HG03066 (cell line): Measurements from ENCODE around the gene DOCK3.
A peak's percentile ranks its signal among the peaks of the same experiment; 100 is the strongest.

Experiments used
- ATAC-seq: cut with Tn5 transposase; IDR thresholded peaks from one replicate; pipeline ENCODE4 v1.9.1; 2021; ENCODE audit warnings: low read depth; ENCODE audit not compliant: unreplicated experiment

The DOCK3 gene, protein sequence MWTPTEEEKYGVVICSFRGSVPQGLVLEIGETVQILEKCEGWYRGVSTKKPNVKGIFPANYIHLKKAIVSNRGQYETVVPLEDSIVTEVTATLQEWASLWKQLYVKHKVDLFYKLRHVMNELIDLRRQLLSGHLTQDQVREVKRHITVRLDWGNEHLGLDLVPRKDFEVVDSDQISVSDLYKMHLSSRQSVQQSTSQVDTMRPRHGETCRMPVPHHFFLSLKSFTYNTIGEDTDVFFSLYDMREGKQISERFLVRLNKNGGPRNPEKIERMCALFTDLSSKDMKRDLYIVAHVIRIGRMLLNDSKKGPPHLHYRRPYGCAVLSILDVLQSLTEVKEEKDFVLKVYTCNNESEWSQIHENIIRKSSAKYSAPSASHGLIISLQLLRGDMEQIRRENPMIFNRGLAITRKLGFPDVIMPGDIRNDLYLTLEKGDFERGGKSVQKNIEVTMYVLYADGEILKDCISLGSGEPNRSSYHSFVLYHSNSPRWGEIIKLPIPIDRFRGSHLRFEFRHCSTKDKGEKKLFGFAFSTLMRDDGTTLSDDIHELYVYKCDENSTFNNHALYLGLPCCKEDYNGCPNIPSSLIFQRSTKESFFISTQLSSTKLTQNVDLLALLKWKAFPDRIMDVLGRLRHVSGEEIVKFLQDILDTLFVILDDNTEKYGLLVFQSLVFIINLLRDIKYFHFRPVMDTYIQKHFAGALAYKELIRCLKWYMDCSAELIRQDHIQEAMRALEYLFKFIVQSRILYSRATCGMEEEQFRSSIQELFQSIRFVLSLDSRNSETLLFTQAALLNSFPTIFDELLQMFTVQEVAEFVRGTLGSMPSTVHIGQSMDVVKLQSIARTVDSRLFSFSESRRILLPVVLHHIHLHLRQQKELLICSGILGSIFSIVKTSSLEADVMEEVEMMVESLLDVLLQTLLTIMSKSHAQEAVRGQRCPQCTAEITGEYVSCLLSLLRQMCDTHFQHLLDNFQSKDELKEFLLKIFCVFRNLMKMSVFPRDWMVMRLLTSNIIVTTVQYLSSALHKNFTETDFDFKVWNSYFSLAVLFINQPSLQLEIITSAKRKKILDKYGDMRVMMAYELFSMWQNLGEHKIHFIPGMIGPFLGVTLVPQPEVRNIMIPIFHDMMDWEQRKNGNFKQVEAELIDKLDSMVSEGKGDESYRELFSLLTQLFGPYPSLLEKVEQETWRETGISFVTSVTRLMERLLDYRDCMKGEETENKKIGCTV (N-terminal part only)

DNA sequence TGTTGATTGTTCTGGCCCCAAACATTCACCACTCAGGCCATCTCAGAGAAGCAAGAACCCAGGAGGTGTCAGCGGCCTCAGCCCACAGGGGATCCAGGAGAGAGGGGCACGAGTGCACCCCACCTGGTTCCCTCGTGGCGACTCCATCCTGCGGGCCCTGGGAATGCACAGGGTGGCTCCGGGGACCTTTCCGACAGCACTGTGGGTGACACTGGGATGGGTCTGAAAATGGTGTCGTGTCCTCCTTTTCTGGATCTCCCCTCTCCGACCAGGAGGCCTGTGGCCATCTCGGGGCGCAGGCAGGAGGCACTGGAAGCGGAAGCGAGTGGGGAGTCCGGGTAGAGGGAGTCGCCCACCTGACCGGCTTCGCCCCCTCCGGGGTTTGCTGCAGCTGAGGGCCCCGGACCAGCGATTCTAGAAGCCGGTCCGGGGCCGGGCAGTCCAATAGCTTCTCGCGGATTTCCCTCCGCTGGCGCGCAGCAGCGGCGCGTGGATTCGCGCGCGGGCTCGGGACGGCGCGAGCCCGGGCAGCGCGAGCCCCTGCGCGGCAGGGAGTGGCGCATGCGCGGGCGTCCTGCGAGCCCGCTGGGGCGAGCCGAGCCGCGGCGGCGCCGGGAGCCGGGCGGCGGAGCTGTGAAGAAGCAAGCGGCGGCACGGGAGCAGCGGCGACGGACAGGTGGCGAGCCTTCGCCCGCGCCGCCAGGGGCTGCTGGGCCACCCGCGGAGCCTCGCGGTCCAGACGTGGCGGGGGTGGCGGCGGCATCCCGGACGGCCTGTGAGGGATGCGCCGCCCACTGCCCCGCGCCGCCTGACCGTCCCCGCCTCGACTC lies at the start of gene DOCK3:
Gene DOCK3 (plus strand): TSS at position 579 of the 830 bp plus-strand sequence. CDS start 337 bp downstream, outside the sequence.
- peak; percentile 52 for ATAC-seq

DNA sequence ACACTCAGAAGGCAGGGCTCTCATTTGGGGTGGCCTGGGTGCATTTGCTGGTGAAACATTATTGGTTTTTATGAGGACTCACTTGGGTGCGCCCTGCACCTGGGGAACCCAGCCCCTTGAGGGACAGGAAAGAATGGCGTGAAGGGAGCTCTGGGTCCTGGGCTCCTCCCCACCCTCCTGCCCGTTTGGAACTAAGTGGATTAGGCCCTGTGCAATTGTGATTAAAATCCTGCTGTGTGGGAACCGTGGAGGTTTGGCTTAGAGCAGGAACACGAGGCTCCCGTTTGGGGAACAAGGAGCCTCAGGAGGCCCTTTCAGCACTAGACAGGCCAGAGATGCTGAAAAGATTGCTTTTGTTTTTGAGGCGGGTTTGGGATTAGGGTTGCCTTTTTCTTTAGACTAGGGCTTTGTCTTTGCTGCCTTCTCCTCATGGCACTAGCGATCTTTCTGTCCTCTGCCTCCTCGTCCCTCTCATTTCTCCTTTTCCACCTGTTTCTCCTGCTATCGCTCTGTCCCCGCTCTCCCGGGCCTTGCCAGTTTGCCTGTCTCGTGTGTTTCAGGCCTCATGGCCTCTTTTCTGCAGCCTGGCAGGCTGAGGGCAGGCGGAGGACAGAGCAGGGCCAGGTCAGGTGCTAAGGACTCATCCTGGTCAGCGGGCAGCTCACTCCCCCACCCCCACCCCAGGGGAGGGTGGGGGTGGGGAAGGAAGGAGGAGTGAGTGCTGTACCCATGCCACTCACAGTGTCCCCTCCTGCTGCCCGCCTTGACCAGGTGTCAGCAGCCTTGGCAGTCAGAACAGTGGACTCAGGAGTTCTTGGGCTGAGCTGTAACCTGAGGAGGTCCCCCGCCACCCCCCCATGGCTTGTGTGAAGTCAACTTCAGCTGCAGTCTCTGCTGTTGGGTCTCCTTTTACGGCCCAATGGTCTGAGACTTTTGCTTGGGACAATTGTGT lies 49.2 kb upstream of the DOCK3 start:
- no peak for ATAC-seq

DNA sequence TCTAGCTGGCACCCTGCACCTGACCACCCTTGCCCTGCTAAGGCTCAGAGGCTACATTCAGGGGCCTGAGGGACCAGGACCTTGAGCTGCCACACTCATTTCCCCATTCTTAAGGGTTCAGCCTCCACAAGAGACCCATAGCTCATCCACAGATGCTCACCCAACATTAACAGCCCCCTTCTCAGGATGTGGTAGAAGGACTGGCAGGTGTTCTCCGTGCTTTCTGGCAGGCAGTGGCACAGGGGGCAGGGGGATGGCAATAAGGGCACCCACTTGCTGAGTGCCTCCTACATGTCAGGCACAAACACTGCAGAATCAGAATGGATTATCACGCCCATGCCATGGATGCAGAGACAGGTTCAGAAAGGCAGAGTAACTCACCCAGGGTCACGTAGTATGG lies 48.3 kb upstream of the DOCK3 start:
- ATAC-seq = no peak

DNA sequence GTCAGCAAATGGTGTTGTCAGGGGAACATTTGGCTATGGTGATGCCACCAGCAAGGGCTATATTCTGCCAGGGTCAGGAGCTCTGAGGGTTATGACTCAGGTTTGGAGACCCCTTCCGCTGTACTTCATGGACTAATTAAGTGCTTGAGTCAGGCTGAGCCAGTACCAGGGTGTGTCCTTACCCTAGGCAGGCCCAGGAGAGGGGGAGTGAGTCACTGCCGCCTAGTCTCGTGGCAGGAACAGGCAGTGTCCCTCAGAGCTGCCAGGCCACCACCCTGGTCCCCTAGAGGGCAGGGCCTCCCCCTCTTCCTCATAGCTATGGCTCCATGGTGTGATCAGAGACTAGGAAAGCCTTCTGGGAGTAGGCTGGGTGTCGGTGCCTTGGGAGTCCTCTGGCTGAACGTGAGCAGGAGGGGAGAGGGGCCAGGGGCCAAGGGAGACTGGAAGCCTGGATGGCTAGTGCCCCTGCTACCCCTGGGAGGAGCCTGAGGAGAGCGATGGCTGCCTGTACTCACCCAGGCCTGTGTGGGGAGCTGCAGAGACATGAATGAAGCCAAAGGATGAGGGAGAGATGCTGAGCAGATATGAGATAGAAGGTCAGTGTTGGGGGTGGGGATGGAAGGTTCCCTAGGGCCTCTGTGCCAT lies 47.2 kb upstream of the DOCK3 start:
- no peak for ATAC-seq

DNA sequence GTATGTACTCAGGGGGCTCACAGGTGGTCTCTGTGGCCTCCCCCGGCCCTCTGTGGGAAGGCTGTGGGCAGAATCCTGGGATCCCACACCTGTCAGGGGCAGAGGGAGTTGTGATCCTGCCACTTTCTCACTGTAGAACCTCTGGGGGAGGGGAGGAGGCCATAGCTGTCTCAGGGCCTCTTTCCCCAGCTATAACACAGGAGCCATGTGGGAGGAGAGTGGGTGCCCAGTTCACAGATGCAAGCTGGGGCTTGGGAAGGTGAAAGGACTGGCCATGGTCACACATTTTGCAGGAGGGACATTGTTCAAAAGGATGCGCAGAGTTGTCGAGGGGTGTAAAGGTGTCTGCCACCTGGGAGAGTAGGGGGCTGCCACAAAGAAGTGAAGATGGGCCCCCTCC lies 46.1 kb upstream of the DOCK3 start:
- ATAC-seq = no peak

DNA sequence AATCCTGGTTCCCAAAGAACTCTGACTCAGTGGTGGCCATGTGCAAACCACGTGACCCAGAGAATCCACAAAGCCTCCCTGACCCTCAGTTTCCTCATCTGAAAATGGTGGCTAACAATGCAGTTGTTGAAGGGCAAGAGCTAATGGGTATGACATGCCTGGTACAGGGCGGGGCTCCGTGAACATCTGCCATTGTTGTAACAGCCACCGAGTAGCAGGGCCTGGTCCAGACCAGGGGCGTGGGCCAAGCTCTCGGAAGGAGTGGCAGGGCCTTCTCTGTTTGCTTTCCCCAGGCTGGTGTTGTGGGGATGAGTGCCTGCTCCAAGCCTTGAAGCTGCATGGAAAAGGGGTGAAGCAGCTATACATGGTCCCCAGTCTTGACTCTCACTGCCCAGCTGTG lies 44.3 kb upstream of the DOCK3 start:
- no peak for ATAC-seq

DNA sequence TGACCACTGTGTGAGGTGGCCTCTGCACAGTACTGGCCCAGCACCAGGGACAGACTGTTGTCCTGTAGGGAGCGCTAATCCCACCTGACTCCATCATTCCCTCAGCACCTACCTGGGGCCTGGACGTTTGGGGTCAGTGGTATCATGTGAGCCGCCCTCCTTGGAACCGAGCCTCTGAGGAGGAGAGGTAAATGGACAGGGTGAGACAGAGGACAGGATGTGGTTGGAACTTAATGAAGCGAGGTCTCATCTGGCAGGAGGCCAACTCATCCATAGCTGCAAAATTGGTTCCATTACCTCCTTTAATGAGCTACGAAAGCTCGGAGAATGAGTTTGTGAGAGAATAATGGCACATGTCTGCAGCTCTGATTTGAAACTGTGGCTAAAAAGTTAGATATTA lies 43.9 kb upstream of the DOCK3 start:
- ATAC-seq = no peak

DNA sequence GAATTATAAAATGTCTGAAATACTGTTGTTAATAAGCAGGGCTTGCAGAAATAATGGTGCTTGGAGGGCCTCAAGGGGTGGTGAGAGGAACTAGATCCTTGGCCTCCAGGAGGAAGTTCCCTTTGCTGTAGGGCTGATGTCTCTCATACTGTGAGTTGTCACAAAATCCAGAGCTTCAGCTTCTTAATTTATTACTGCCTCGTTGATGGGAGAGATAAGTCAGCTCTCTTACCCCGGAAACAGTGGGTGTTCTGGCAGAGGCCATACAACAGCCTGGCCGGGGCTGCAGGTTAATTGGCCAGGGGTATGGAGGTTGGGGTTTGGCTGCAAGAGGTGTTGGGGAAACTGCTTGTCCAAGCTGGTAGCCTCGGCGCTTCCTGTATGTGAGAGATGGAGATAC lies 42.3 kb upstream of the DOCK3 start:
- no peak for ATAC-seq

DNA sequence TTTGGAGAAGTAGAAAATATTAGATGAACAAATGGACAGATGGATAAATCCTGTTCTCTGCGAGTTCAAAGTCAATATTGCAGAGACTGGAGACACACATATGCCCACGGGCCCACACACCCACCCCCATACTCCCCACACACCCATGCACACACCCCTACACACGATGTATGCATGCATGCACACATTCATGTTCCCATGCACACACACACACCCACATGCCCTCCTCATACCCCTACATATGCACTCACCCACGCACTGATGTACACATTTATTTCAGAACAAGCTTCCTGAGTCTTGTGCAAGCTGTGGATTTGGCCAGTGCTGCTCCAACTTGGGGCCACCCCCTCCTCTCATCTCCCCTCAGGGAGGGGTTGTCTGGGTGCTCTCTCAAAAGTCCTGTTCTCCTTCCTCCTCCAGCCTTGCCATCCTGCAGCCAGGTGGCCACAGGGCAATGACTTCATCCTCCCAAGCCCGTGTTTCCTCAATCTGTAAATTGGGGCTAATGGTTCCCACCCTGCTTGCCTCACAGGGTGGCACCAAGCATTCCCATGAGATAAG lies 41.4 kb upstream of the DOCK3 start:
- ATAC-seq = no peak

DNA sequence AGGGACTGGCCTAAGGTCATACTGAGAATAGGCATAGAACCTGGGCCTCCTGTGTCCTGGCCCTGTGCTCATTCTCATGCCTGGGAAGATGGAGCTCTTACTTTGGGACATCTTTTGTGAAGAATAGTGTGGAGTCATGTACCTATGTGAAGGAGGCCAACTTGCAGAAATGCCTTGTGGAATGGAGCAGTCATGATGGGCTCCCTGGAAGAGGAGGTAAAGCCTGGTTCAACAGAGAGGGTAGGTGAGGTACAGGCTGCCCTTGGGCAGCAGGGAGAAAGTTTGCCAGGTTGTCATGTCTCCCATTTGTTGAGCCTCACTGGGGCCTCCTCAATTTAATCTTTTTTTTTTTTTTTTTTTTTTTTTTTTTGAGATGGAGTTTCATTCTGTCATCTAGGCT lies 39.7 kb upstream of the DOCK3 start:
- no peak for ATAC-seq

DNA sequence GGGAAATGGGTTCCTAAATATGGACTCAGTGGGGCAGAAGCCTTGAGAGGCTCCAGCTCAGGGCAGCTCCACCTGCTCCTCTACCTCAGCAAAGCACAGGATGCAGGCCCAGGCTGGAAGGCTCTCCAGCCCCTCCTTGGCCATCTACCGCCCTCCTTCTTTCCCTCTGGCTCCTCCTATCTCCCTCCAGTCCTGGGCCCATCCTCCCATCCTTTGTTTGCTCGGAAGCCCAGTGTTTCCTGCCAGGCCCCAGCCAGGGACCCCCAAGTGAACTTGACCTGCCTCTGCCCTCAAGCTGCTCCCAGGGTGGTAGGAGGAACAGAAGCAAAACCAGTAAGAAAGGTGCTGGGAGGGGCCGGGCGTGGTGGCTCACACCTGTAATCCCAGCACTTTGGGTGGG lies 37.7 kb upstream of the DOCK3 start:
- ATAC-seq = no peak

DNA sequence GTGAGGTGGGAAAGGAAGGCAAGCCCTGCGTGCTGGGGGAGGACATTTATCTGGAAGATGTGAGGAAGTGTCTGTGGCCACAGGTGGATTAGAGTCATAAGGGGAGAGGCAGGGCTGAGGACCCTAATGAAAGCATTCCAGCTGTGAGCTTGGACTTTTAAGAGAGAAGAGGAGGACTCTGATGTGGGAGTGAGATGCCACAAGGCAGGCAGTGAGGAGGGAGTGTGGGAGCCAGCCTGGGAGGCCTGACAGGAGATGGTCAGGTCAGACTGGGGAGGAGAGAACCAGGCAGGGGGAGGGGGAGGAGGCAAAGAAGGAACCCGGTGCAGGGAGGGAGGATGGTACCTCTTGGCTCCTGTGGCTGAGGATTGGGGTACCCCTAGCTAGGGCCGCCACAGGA lies 36.8 kb upstream of the DOCK3 start:
- no peak for ATAC-seq

DNA sequence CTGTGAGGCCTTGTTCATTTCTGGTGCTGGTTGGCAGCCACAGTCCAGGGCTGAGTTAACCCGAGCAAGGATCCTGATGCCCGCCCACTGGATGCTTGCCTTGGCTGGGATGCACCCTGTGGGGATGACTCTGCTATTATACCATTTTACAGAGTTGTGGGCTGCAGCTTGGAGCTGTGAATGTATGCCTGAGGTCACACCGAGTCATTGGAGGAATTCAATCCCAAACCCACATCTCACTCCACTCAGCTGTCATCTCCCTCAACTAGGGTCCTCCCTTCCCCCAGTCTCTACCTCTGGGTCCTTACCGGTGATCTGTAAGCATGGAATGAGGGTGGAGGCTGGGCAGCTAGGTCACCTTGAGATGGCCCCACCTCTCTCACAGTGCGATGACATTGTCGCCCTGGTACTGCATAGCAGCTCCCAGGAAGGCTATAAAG lies 35.7 kb upstream of the DOCK3 start:
- no peak for ATAC-seq

DNA sequence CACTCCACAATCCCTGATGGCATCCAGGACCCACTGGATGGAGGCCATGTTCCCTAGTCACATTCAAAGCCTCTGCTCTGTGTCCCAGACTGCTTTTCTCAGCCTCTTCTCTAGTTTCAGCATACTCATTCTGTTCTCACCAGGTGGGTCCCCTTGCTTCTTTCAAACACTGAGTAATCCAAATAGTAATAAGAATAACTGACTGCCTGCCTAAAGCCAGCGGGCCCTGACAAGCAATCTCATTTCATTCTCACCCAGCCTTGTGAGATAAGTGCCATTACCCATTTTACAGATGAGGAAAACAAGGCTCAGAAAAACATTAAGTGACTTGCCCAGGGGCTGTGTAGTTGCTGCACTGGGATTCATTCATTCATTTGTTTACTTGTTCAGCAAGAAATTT lies 32.3 kb upstream of the DOCK3 start:
- no peak for ATAC-seq

DNA sequence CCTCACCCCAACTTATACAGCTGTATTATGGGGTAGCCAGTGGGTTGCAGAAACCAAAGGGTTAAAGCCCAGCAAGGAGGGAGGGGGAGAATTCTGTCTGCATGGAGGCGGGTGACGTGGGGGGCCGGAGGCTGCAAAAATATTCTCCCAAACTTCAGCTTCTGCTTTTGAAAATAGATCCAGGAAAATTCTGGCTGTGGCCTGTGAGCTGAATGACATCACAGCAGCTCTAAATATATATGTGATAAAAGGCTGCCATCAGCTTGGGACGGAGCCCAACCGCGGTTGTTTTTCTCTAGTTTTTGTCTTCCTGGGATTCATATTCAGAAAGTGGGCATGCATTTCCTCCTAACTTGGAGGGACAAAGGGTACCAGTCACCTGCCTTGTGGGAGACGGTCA lies 30.2 kb upstream of the DOCK3 start:
- ATAC-seq = no peak

DNA sequence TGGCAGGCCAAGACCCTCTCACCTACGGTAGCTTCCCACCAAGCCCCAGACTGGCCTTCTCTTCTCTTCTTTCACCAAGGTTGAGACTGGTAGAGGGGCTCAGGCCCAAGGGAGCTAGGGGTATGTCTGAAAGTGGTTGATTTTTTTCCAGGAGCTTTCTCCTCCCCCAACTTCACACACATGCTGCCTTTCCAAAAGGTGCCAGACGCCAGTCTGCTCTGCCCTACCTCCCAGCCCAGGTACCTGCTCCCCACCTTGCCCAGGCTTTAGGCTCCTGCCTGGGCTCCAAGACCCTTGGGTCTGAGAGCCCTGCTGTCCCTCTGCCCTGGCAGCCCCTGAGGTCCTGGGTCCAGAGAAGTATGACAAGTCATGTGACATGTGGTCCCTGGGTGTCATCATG lies 29.3 kb upstream of the DOCK3 start:
- no peak for ATAC-seq

DNA sequence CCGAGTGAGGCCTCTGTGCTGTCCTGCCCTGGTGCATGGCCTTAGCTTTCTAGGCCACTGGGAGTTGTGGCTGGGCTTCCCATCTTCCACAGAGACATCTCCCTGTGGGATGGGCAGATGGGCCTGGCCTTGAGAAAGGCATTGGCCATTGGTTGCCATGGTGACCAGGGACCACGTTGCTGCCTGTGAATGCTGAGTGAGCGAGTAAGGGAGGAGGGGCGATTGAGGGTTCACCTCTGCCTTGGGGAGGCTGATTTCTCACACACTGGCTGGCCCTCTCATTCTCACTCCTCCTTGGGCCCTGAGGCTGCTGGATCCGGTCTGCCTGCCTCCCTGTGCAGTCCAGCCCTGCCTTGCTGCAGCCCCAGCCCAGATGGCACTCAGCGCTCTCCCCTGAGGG lies 26.4 kb upstream of the DOCK3 start:
- ATAC-seq = no peak

DNA sequence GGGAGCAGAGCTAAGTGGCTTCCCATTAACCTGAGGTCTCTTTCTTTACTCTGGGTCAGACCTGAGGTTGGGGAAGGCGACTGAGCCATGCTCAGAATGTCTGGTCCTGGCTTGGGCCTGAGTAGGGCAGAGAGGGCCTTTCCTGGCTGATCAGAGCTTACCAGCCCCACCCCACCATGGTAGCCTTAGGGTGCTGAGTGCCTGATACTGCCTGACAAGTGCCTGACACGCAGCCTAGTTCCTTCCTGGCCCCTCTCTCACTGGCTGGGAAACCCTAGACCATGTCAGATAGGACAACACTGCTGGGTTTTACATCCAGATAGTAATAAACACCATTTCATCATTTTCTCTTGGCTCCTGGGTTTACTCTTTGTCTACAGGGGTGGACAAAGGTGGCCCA lies 25.8 kb upstream of the DOCK3 start:
- no peak for ATAC-seq
